ENCODE data around the gene KCNJ16. TPM values are rescaled to one million over a fixed set of nuclear protein-coding genes. Genes with fewer than 3 reads are reported as not detected.

The KCNJ16 gene
- polyA plus RNA-seq, 2 of the 4 experiments (the other 2 are of a cell fraction): 0.87 to 1.6 TPM

- TF ChIP-seq MAFK (IDR thresholded peaks at IDR 0.05; ENCODE audit: partially characterized antibody): peak; percentile 22
- no peak for TF ChIP-seq EHF (CRISPR knock-in tag; IDR thresholded peaks at IDR 0.05)
- H3K4me2 ChIP-seq: no peak overlapping the region
- FAIRE-seq: no peak
- no peak for DNase-seq (ENCODE audit: low read depth in 1 of 2, low spot score in 1 of 2)
- POLR2A ChIA-PET: no interaction called here
- no peak overlapping the region for H3K4me3 ChIP-seq
- no peaks in the 10 kb centered on the region for H3K9me3 ChIP-seq
- no peaks in the 10 kb centered on the region for H3K4me1 ChIP-seq
- CTCF ChIA-PET: interaction anchor here (0.6 to 0.9 kb wide), 4 partner anchors 11 to 605 kb away, joined by 3 read pairs; no protein-coding TSS in a partner anchor
- no peak for ATAC-seq
- 74% methylated on average over 4 of the region's 4 CpGs for WGBS (ENCODE audit: missing lambda C conversion rate)
- no peak overlapping the region for H3K27ac ChIP-seq
These were observed 36.2 kb downstream of the KCNJ16 start for GRCh38 chr17:70111201-70111600.

- DNase-seq (ENCODE audit: low read depth in 1 of 2, low spot score in 1 of 2) (no peak), FAIRE-seq (no peak), ATAC-seq (no peak)
- Histone ChIP-seq H3K4me1 (no peaks in the 10 kb centered on the region), H3K9me3 (no peaks in the 10 kb centered on the region), H3K4me3 (no peak overlapping the region), H3K27ac (no peak overlapping the region), H3K4me2 (no peak overlapping the region)
- WGBS (ENCODE audit: missing lambda C conversion rate): 67% methylated on average over 2 of the region's 2 CpGs
- POLR2A ChIA-PET: no interaction called here
- no peak for TF ChIP-seq ZC3H11A (IDR thresholded peaks at IDR 0.05)
- TF ChIP-seq PHF8 (IDR thresholded peaks at IDR 0.05; ENCODE audit: borderline replicate concordance, low read depth): no peak
- no peak for TF ChIP-seq ZNF302 (CRISPR knock-in tag; IDR thresholded peaks at IDR 0.05)
- no peak for TF ChIP-seq NPAS2 (CRISPR knock-in tag; IDR thresholded peaks at IDR 0.05; ENCODE audit: borderline replicate concordance)
- TF ChIP-seq KDM5A (IDR thresholded peaks at IDR 0.05): no peak
- TF ChIP-seq HOXB13 (CRISPR knock-in tag; IDR thresholded peaks at IDR 0.05; ENCODE audit: low read depth): no peak
- TF ChIP-seq ZFP36 (IDR thresholded peaks at IDR 0.05; ENCODE audit: borderline replicate concordance, partially characterized antibody): no peak
- TF ChIP-seq ATOH8 (CRISPR knock-in tag; IDR thresholded peaks at IDR 0.05; ENCODE audit: low read depth): no peak
- no peak for TF ChIP-seq EHF (CRISPR knock-in tag; IDR thresholded peaks at IDR 0.05)
- TF ChIP-seq PBX3 (IDR thresholded peaks at IDR 0.05): no peak
- TF ChIP-seq RAD21 (conservative IDR thresholded peaks at IDR 0.05 in 1 of 2, IDR thresholded peaks at IDR 0.05 in 1 of 2): no peak
- TF ChIP-seq SREBF2 (IDR thresholded peaks at IDR 0.05): no peak
- no peak for TF ChIP-seq HOXB5 (CRISPR knock-in tag; IDR thresholded peaks at IDR 0.05)
- TF ChIP-seq NR3C1 (IDR thresholded peaks at IDR 0.05): no peak
- no peak for TF ChIP-seq EHMT2 (IDR thresholded peaks at IDR 0.05; ENCODE audit: low read depth)
- TF ChIP-seq HEYL (CRISPR knock-in tag; IDR thresholded peaks at IDR 0.05): no peak
- no peak for TF ChIP-seq EP300 (IDR thresholded peaks at IDR 0.05)
- no peak for TF ChIP-seq MAFK (IDR thresholded peaks at IDR 0.05; ENCODE audit: partially characterized antibody)
- no peak for TF ChIP-seq HOXA7 (CRISPR knock-in tag; IDR thresholded peaks at IDR 0.05)
- CTCF ChIA-PET: interaction anchor here (0.5 to 1.3 kb wide), 3 partner anchors 10 to 507 kb away, joined by 3 to 6 read pairs (median 3); no protein-coding TSS in a partner anchor
These were observed 39.4 kb downstream of the KCNJ16 start for GRCh38 chr17:70114405-70114804.

GRCh38 chr17:70115126-70115525 is 40.1 kb downstream of the KCNJ16 start:
- no peaks in the 10 kb centered on the region for H3K9me3 ChIP-seq
- peak; percentile 18 for FAIRE-seq
- no peaks in the 10 kb centered on the region for H3K4me1 ChIP-seq
- no peak overlapping the region for H3K4me2 ChIP-seq
- DNase-seq (ENCODE audit: low read depth in 1 of 2, low spot score in 1 of 2): no peak
- POLR2A ChIA-PET: no interaction called here
- no peak for ATAC-seq
- no peak overlapping the region for H3K27ac ChIP-seq
- CTCF ChIA-PET: interaction anchor here (1.3 kb wide), 1 partner anchor 508 kb away, joined by 6 read pairs; no protein-coding TSS in a partner anchor
- H3K4me3 ChIP-seq: no peak overlapping the region
- TF ChIP-seq JUN (IDR thresholded peaks at IDR 0.05): no peak
- no peak for TF ChIP-seq CBX8 (IDR thresholded peaks at IDR 0.05)
- no peak for TF ChIP-seq FOSB (CRISPR knock-in tag; IDR thresholded peaks at IDR 0.05)
- no peak for TF ChIP-seq MAFK (IDR thresholded peaks at IDR 0.05; ENCODE audit: partially characterized antibody)
- TF ChIP-seq RARB (CRISPR knock-in tag; IDR thresholded peaks at IDR 0.05): no peak
- no peak for TF ChIP-seq POLR2AphosphoS2 (conservative IDR thresholded peaks at IDR 0.05; ENCODE audit: low read length)
- no peak for TF ChIP-seq EHMT2 (IDR thresholded peaks at IDR 0.05; ENCODE audit: low read depth)
- TF ChIP-seq ZSCAN20 (CRISPR knock-in tag; IDR thresholded peaks at IDR 0.05): no peak
- TF ChIP-seq RCOR1 (IDR thresholded peaks at IDR 0.05; ENCODE audit: low read depth, low read length): no peak
- TF ChIP-seq USF2 (IDR thresholded peaks at IDR 0.05): no peak
- no peak for TF ChIP-seq HOXA7 (CRISPR knock-in tag; IDR thresholded peaks at IDR 0.05)
- TF ChIP-seq ATOH8 (CRISPR knock-in tag; IDR thresholded peaks at IDR 0.05; ENCODE audit: low read depth): no peak
- TF ChIP-seq GATA3 (IDR thresholded peaks at IDR 0.05; ENCODE audit: borderline replicate concordance): no peak
- TF ChIP-seq REST (IDR thresholded peaks at IDR 0.05): no peak

Measured in A549 (cell line).